22Rv1 (cell line): ENCODE data around the gene RNF220.

ENCODE experiments used
- ZFX ChIP-seq: fragments of 450-650 bp; IDR thresholded peaks from 2 replicates; pipeline ENCODE4 v1.6.1; 2017; ENCODE audit warnings: antibody characterized with exemption, borderline replicate concordance
- TF ChIP-seq, protein P1 (sequence below): fragments of 450-650 bp; IDR thresholded peaks from 2 replicates; pipeline ENCODE4 v1.5.1; 2017; ENCODE audit warnings: mild to moderate bottlenecking

DNA sequence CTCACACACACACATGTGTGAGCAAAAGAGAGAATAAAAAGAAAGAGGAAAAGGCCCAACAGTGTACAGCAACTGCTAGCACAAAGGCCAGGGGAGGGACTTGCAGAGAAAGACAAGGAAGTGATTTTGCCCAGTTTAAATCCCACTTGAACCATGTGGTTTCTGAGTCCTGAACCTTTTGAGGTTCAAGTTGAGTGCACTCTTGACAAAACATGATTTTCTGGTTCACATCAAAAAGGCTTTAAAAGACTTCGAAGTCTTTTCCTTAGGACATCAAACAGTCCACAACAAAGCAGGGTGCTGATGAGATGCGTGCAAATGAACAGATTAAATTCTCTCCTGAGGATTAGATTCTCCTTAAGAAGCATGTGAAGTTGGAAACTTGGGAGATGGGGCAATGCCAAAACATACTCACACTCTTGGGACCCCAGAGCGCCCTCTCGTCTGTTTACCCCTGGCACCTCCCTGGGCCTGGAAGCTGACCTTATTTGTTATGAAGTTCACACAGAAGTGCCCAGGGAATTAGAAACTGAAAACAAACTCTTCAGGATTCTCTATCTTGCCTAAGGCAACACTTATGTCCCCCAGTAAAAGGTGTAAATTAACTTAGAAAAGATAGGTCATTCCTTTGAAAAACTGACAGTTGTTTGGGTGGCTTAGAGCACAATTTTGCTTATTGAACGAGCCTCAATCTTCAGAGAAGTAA, 31.5 kb downstream of the RNF220 start:
- TF ChIP-seq, protein P1, sequence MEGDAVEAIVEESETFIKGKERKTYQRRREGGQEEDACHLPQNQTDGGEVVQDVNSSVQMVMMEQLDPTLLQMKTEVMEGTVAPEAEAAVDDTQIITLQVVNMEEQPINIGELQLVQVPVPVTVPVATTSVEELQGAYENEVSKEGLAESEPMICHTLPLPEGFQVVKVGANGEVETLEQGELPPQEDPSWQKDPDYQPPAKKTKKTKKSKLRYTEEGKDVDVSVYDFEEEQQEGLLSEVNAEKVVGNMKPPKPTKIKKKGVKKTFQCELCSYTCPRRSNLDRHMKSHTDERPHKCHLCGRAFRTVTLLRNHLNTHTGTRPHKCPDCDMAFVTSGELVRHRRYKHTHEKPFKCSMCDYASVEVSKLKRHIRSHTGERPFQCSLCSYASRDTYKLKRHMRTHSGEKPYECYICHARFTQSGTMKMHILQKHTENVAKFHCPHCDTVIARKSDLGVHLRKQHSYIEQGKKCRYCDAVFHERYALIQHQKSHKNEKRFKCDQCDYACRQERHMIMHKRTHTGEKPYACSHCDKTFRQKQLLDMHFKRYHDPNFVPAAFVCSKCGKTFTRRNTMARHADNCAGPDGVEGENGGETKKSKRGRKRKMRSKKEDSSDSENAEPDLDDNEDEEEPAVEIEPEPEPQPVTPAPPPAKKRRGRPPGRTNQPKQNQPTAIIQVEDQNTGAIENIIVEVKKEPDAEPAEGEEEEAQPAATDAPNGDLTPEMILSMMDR = no peak
- no peak for TF ChIP-seq ZFX
